Bone marrow (tissue), 2 donors: ENCODE data around the gene DBNDD1.
"Not testable (repeated sequence)": the region's sequence is repeated elsewhere in the genome, so short reads cannot be mapped to it uniquely, and the experiment has no call there.

Source experiments
- DNase-seq, 2 donors: peaks; one replicate each; lab custom pipeline; 2025; lab: John Stamatoyannopoulos, UW

Gene DBNDD1

GRCh38 chr16:89990799-89991198 lies 28.5 kb downstream of the DBNDD1 start:
- DNase-seq, result no peak

DNA sequence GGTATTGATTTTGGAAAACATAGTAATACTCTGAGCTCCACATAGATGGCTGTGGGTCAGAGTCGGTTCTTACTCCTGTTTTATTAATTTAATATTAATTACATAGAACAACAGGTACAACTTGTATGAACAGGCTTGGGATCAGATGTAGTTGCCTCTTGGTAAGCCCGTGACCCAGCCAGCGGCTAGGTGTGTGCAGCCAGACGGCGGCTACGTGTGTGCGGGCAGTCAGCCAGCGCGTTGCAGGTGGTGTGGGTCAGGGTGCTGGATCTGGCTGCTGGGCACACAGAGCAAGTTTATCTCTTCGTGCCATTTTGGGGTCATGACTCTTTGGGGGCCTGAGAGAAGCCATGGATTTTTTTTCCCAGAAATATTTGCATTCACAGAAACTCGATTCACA lies 30.3 kb downstream of the DBNDD1 start:
- no peak for DNase-seq

DNA sequence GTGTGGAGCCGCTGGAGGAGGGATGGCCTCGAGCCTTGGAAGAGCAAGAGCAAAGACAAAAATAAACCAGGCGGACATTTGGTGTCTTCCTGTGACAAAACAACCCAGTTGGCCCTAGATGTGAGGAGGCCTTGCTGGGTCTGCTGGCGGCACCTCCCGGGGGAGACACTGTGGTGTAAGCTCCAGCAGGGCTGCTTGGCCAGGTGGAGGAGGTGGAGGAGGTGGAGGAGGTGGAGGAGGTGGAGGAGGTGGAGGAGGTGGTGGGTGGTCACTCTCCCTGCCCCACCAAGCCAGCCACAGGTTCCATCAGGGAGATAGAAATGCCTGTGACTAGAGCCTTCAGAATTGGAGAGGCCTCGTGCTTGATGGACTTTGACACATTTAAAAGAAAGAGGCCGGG lies 32.1 kb downstream of the DBNDD1 start:
- no peak for DNase-seq

DNA sequence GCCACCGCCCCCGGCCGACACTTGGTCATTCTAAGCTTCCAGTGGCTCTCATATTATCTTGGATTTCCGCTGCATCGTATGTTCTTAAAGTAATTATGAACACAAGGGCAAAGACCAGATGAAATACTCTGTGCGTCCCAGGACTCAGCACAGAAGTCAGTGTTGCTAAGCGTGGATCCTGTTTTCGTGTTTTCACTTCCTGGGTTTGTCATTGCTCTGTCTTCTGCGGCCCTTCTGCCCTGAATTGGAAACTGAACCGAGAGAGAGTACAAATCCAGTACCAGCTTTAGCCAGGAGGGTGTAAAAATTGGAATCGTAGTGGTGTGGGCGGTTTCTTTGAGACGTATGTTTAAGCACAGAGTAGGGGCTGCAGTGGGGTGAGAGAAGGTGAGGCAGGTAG lies 32.7 kb downstream of the DBNDD1 start:
- DNase-seq, result no peak

DNA sequence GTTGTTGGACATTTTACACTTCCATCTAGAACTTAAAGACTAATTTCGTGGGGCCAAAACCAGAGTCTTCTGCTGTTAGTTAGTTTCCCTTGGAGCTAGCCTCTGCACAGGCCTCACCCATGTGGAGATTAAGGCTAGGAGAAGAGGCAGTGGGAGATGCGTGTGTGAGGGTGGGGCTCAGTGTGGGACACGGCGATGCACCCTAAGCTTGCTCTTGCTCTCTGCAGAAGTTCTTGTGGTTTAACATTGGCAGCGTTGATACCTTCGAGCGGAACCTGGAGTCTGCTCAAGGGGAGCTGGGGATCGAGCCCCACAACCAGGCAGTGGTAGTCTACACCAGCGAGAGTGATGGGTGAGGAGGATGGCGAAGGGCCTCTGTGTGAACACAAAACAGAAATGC lies 34.0 kb downstream of the DBNDD1 start:
- DNase-seq, result no peak

GRCh38 chr16:89984216-89984615 lies 35.0 kb downstream of the DBNDD1 start:
- DNase-seq, result no peak

GRCh38 chr16:89983536-89983935 lies 35.7 kb downstream of the DBNDD1 start:
- DNase-seq, result no peak

DNA sequence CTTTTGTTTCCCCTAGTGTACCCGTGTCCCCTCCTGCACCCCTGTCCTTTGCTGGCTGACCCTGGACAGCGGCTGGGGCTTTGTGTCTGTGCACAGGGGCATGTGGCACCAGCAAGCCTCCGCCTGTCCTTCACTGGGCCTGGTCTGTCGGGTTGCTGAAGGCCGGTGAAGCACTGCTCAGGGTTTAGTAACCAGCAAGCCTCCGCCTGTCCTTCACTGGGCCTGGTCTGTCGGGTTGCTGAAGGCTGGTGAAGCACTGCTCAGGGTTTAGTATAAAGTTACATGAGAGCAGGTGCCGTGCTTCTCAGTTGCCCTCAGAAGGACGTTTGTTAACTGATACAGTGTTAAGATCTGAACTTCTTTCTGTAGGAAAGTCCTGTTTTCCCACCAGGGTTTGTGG lies 36.9 kb downstream of the DBNDD1 start:
- DNase-seq, result no peak

GRCh38 chr16:89981414-89981813 lies 37.8 kb downstream of the DBNDD1 start:
- no peak for DNase-seq

- DNase-seq, result no peak
Observed at GRCh38 chr16:89974870-89975269, 44.4 kb downstream of the DBNDD1 start.

DNA sequence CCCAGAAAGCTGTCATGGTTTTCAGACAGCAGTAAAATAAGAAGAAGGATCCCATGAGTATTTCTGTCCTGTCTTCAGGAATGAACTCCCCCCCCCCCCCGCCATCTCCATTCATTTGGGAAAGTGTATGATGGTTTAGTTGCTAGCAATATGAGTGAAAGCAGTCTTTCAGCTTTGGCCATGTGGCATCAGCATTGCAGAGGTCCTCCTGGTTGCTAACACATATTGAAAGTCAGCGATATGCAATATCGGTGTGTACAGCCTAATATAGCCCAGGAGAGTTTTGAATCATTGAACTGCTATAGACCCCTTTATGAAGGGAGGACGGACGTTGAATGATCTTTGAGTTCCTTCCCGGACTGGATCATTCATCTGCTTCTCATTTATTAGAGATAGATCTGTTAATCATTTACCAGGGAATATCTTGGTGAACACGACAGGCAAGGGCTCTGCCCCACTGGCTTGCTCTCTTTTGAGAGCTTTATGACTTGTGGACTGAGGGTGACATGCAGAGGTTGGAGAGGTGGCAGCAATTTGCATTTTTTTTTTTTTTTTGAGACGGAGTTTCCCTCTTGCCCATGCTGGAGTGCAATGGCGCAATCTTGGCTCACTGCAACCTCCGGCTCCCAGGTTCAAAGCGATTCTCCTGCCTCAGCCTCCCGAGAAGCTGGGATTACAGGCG lies 45.5 kb downstream of the DBNDD1 start:
- DNase-seq, result no peak

GRCh38 chr16:89973235-89973634 lies 46.0 kb downstream of the DBNDD1 start:
- DNase-seq, result no peak

DNA sequence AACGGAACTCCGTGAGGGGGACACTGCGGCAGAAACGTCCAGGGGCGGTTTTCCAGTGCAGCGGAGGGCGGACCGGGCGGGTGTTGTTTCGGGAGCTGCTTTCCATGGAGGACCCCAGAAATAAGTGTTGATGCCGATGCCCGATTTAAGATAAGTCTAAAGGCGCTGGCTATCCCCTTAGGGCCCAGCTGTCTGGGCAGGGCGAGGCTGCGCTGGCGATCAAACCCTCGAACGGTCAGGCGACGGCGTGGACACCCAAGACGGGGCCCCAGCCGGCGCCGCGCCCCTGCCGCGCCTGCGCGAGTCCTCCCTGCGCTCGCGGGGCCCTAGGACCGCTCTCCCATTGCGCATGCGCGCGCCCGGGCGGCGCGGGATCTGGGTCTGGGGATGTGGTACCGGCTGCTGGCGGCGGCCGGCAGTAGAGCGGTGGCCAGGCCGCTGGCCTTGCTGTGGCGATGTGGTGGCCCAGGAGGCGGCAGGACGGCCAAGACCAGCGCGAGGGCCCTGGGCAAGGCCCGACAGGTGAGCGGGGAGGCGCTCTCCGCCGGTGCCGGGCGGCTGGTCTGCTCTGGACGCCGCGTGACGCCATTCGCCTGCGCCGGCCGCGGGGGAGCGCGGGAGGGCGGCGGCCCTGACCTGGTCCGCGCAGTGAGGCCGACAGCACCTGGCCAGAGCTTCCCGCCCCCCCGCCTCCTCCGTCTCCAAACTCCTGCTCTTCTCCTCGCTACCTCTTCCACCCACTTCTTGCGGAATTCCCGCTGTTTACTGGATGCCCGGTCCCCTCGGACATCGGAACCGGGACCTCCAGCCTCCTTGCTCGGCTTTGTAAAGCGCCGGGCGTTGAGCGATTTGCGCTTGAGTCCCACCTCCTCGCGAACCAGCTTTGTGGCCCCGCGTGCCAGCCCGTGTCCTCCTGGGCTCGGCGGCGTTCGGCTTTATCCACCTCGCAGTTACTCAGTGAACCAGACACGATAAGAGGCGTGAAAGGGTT lies 46.7 kb downstream of the DBNDD1 start:
- DNase-seq, result peak; percentile 78 to 82

DNA sequence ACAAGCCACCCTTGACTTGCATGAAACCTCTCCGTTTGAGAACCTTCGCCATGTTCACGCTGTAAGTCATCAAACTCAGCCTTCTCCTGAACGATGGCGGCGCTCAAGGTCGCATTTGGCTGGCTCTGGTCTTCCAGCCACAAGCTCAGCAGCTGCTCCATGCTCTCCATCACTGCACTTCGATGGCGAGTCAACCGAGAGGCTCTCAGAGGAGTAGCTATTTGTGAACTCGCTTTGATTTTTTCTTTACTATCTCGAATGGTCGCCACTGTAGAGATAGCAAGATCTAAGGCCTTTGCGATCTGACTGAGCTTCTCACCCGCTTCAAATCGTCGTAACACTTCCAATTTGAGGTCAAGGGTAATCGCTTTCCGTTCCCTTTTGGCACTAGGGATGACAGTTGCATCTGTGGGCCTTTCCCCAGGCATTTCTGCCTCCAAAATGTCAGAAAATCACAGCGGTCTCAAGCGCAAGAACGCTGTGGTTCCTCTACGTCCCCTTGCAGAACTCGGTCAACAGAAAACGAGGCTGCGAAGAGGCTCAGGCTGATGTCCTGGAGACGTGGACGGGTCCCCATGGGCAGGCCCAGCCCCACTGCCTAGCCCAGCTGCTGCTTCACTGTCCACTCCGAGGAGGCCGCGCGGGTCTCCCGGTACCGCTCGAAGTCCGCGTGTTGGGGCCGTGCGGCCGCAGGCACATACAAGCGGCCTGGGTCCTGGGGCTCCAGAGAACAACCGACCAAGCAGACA lies 47.6 kb downstream of the DBNDD1 start:
- no peak for DNase-seq

GRCh38 chr16:89969741-89970410 lies 49.4 kb downstream of the DBNDD1 start:
- peak; percentile 5 to 86 for DNase-seq

- DNase-seq, result not testable (repeated sequence)
Observed at GRCh38 chr16:89968074-89968473, 51.2 kb downstream of the DBNDD1 start.

GRCh38 chr16:89967436-89967835 lies 51.8 kb downstream of the DBNDD1 start:
- not testable (repeated sequence) for DNase-seq

DNA sequence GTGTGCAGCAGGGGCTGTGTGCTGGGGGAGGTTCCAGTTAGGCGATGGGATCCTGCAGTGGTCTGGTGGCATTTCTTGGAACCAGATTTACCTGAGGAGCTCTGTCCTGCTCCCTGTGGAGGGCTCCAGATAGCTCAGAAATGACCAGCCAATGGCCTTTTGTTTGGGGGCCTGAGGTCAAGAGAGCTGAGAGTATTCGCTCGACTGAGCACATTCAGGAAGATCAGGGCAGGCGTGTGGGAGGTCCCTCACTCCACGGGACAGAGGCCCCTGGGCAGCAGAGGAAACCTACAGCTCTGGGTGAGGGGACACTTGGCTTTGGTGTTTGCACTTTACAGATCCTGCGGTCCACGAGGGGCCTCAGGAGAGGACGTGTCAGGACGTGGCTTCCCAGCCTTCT lies 52.5 kb downstream of the DBNDD1 start:
- DNase-seq, result no peak

GRCh38 chr16:89965447-89966225 lies 53.6 kb downstream of the DBNDD1 start:
- DNase-seq, result no peak

GRCh38 chr16:89964201-89964600 lies 55.1 kb downstream of the DBNDD1 start:
- no peak for DNase-seq
